ENCODE data around the gene ASCC1.

ASCC1 gene

GRCh38 chr10:72083790-72084459, 132.2 kb downstream of the ASCC1 start:
- DNase-seq (ENCODE audit: low read depth in 2 of 2): peak; percentile 36 to 51

- no peak for DNase-seq (ENCODE audit: low read depth in 2 of 2)
Observed at GRCh38 chr10:72082856-72083789, 133.0 kb downstream of the ASCC1 start.

GRCh38 chr10:72081772-72082590, 134.1 kb downstream of the ASCC1 start:
- DNase-seq (ENCODE audit: low read depth in 2 of 2): no peak

DNA sequence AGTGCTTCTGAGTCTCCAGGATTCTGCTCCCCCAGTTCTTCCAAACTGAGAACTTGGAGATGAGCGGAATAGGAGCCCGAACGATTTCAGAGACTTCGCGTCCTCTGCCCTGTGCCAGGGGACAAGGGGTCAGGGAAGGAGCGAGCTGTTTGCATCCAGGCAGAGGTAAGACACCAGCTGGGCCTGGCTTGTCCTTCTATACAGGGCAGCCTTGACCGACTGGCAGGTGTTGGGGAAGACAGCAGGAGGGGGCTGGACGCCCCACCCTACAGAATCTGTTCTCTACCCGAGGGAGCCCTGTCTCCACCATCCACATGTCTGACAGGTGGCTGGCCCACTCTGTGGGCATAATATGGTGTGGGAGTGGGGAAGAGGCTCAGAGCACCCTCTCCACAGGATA, 134.9 kb downstream of the ASCC1 start:
- no peak for DNase-seq (ENCODE audit: low read depth in 2 of 2)

DNA sequence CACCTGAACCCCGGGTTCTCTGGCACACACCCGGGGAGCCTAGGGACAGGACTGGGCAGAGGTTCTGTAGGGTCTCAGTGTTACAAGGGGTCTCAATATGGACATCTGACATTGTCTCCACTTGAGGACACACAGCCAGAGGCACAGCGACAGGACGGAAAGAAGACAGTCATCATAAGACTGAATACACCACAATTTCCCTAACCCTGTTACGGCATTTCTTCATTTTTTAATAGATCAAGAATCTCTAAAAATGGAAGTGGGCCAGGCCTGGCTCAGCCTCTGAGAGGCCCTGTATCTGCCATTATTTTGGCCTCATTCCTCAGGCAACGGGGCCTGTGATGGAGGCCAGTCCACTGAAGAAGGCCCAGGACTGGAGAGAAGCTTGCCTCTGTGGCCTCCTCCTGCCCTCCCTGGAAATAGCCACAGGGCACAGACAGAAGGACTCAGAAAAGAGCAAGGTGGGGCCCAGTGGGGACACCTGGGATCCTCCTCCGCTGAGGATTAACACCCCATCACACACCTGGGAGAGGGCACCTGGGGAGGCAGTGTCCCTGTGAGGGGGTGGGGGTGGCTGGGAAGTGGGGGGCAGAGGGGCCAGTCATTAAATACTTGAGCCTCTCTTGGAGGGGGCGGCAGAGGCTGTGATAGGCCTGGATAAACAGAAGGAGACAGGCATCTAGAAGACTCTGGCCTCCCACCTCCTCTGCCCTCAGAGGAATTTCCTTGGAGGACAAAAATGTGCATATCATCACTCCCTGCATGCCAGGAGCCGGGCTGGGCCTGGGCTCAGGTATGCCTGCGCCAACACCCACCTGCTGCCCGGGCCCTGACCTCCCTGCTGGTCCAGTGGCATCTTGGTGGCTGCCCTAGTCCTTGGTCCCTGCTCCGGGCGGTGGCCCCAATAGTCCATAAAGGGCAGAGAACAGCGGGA, 135.8 kb downstream of the ASCC1 start:
- no peak for DNase-seq (ENCODE audit: low read depth in 2 of 2)

GRCh38 chr10:72079356-72079755, 136.7 kb downstream of the ASCC1 start:
- peak; percentile 48 to 62 for DNase-seq (ENCODE audit: low read depth in 2 of 2)

DNA sequence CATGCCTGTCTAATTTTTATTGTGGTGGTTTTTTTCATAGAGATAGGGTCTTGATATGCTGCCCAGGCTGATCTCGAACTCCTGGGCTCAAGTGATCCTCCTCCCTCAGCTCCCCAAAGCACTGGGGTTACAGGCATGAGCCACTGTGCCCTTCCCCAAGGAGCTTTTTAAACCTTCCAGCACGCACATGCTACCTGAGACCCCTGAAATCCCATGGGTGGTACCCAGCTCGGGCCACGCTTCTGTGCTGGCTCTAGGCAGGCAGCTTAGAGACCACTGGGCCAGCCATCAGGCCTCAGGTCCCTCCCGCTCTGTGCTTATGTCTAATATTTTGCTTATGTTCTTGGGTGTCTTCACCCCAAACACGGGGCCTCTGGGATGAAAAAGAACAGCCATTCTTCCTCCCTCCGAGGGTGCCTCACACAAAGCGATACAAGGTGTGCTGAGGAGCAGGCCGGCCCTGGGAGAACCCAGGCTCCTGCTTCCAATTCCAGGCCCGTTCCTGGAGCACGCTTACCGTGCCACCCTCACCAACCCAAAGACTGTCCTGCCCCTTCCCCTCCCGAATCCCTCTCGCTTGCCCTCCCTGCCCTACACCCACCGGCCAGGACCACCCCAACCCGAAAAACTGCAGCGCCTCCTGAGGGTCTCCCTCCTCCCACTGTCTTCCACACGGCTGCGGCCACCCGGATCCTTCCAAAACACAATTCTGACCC, 138.6 kb downstream of the ASCC1 start:
- DNase-seq (ENCODE audit: low read depth in 2 of 2): no peak

DNA sequence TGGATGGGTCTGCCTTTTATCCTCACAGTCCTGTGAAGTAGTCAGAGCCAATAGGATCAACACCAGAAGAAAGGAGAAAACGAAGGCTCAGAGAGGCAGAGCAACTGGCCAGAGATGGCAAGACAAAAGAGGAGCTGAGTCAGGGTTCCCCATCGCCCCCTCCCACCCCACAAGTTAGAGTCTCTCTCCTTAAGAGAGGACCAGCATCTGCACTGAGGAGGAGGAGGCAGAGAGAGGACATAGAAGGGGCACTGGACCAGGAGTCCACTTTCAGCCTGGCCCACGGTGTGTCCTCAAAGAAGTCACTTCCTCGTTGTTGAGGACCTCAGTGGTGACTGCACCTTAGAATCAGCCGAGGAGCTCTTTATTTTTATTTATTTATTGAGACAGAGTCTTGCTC, 139.3 kb downstream of the ASCC1 start:
- DNase-seq (ENCODE audit: low read depth in 2 of 2): no peak

GRCh38 chr10:72075376-72076115, 140.5 kb downstream of the ASCC1 start:
- no peak for DNase-seq (ENCODE audit: low read depth in 2 of 2)

DNA sequence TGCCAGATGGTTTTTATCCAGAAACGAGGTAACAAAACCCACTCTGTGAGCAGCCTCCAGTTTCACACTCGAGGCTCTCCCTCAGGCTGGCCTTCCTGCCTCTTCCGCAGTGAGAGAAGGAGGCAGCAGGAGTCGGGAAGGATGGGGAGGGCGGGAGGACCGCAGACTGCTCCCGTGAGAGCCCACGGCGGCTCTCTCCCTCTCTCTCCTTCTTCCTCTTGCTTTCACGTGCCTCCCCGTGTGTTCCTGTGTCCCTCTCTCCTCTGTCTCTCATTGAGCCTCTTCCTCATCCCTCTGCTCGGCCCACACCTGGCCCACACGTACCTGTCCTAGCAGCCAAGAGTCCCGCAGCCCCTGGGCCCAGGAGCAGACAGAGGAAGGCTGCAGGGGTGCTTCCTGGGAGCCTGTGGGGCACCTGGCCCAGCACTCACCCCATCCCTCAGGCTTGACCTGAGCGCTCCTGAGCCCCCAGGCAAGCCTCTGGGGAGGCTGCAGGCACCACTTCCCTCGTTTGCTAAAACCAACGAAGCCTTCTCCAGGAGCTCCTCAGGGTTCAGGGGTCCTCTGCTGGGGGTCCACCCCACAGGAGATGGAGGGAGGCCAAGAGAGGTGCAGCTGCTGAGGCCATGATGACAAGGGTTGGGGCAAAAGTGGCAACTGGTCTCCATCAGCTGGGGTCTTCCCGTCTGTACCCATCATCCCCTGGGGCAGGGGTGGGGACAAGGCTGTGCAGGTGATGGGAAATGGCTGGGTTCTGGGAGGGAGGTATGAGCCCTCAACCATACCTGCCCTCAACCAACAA, 141.3 kb downstream of the ASCC1 start:
- no peak for DNase-seq (ENCODE audit: low read depth in 2 of 2)

- DNase-seq (ENCODE audit: low read depth in 2 of 2): no peak
Observed at GRCh38 chr10:72073708-72074573, 142.1 kb downstream of the ASCC1 start.

GRCh38 chr10:72072639-72073038, 143.4 kb downstream of the ASCC1 start:
- no peak for DNase-seq (ENCODE audit: low read depth in 2 of 2)

GRCh38 chr10:72072046-72072445, 144.0 kb downstream of the ASCC1 start:
- no peak for DNase-seq (ENCODE audit: low read depth in 2 of 2)

DNA sequence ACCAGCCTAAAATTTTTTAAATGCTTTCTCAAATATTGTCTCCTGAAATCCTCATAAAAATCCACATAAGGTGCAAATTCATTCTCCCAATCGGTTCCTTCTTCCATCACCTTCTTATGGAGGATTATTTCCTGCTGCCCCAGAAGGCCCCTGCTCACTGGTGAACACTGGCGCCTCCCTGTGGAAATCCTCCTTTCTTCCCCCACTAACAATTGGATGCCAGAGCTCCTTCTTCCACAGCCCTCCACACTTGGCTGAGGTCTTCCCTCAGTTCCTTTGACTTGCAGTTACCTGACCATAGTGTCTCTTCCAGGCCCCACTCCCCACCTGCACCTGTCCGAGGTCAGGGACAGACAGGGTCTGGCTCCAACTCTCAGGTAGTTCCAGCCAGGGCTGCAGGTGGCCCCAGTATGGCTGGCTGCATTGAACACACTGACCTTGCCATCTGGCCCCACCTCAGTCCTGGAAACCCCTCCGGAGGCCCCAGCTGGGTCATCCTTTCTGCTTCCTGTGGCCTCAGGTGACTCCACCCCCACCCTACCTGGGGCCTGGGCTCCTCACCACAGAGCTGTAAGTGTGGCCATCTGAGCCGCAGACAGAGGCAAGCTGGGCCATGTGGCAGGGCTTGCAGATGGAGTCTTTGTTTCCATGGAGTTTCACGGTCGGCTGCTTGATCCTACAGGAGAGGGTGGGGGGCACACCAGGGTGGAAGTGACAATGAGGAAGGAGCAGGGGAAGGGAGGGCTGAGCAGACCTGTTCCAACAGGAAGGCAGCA, 146.1 kb downstream of the ASCC1 start:
- DNase-seq (ENCODE audit: low read depth in 2 of 2): no peak

DNA sequence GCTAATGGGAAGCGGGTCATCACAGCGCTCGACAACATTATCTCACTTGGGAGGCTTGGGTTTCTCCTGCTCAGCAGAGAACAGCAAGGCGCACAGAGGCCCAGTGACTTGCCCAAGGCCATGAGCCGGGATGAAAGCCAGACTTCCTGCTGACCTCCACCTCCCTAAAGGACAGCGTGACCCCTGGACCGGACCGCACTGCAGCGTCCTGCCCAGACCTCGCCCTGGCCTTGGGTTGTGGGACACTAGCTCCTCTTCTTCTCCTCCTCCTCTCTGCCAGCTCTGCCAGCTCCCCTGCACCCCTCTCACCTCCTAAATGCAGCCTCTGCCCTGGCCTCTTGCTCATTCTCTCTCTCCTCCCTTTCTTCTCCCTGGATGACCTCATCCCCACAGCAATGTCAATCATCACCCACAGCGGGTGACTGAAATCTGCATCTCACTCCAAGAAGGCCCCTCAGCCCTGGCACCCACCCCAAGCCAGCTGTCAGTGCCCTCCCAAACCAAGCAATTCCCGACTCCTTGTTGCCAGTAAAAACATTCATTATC, 147.1 kb downstream of the ASCC1 start:
- DNase-seq (ENCODE audit: low read depth in 2 of 2): no peak

DNA sequence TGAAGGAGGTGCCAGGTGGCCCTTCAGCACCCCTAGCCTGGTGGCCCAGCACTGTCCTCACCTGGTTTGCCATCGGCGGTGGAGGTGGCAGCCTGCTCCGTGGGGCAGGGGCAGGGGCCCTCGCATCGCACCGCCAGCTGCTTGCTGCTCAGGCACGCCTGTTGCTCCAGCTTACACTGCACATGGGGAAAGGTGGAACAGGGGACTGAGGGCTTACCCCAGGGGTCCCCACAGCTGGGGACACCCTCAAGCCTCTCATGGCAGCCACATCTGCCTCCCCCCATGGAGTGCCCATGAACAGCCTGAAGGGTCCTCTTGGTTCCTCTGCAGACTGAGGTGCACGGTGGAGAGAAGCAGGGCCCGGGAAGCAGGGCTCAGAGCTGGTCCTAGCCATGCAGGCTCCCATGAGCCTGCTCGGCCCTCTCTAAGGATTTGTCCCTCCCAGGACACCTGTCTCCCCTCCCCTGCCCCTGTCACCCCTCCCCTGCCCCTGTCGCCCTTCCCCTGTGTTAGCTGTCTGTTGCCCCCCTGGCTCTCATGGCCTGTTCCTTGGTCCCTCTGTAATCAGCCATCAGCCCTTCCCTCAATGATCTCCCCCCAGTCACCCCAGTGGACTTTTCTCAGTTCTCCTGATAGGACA, 147.8 kb downstream of the ASCC1 start:
- DNase-seq (ENCODE audit: low read depth in 2 of 2): no peak

All from stimulated activated CD8-positive, alpha-beta memory T cell treated with anti-CD3 and anti-CD28 coated beads, Interleukin-15, amount 100 ng/mL, for 4 hours (primary cell).